Breast epithelium (tissue), 3 donors: ENCODE data around the gene PLEKHA5.

Experiments
- POLR2A ChIP-seq: fragments of 450-650 bp; IDR thresholded peaks from one replicate; pipeline ENCODE4 v1.6.1; 2016; ENCODE audit warnings: antibody characterized with exemption, mild to moderate bottlenecking, moderate library complexity
- TF ChIP-seq, protein P1 (sequence below), 3 donors: fragments of 450-650 bp; IDR thresholded peaks; one replicate each; pipeline ENCODE4 v1.5.1; 2016 to 2017; ENCODE audit warnings: antibody characterized with exemption in 3 of 3, mild to moderate bottlenecking in 3 of 3, moderate library complexity in 3 of 3

DNA sequence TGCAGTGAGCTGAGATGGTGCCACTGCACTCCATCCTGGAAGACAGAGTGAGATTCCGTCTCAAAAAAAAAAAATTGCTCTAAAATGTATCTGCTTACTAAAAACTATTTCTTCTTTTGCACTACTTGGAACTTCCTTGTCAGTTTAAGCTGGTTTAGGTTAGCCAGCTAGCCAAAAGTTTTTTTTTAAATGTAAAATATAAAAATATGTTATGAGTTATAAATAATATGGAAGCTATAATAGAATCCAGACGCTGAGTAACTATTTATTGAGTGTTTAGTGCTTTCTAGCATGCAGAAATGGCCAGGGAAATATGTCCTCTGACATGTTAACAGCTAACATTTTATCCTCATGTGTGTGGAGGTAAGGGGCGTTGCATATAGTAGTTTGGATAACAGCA, 85.6 kb downstream of the PLEKHA5 start:
- TF ChIP-seq, protein P1, sequence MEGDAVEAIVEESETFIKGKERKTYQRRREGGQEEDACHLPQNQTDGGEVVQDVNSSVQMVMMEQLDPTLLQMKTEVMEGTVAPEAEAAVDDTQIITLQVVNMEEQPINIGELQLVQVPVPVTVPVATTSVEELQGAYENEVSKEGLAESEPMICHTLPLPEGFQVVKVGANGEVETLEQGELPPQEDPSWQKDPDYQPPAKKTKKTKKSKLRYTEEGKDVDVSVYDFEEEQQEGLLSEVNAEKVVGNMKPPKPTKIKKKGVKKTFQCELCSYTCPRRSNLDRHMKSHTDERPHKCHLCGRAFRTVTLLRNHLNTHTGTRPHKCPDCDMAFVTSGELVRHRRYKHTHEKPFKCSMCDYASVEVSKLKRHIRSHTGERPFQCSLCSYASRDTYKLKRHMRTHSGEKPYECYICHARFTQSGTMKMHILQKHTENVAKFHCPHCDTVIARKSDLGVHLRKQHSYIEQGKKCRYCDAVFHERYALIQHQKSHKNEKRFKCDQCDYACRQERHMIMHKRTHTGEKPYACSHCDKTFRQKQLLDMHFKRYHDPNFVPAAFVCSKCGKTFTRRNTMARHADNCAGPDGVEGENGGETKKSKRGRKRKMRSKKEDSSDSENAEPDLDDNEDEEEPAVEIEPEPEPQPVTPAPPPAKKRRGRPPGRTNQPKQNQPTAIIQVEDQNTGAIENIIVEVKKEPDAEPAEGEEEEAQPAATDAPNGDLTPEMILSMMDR (IDR thresholded peaks at IDR 0.05), result no peak
- TF ChIP-seq POLR2A, result no peak
